ENCODE measurements around the gene IQCH.

IQCH gene

GRCh38 chr15:67537771-67538170, 283.2 kb downstream of the IQCH start:
- DNase-seq (ENCODE audit: low spot score): no peak

- DNase-seq (ENCODE audit: low spot score): peak; percentile 80
Observed at GRCh38 chr15:67542420-67543347, 288.1 kb downstream of the IQCH start, which contains the start of gene MAP2K5. TSS of gene MAP2K5 (plus strand) at chr15:67542703. CDS start at chr15:67543336, 633 bp downstream.

GRCh38 chr15:67543348-67543718, 288.7 kb downstream of the IQCH start:
- DNase-seq (ENCODE audit: low spot score): peak; percentile 52

- DNase-seq (ENCODE audit: low spot score): no peak
Observed at GRCh38 chr15:67544475-67544874, 289.9 kb downstream of the IQCH start.

GRCh38 chr15:67545864-67546263, 291.3 kb downstream of the IQCH start:
- DNase-seq (ENCODE audit: low spot score): no peak

- DNase-seq (ENCODE audit: low spot score): no peak
Observed at GRCh38 chr15:67547064-67547463, 292.5 kb downstream of the IQCH start.

- DNase-seq (ENCODE audit: low spot score): no peak
Observed at GRCh38 chr15:67547836-67548235, 293.2 kb downstream of the IQCH start.

- DNase-seq (ENCODE audit: low spot score): peak; percentile 65
Observed at GRCh38 chr15:67548236-67548852, 293.8 kb downstream of the IQCH start.

GRCh38 chr15:67548862-67549651, 294.5 kb downstream of the IQCH start:
- no peak for DNase-seq (ENCODE audit: low spot score)

GRCh38 chr15:67549736-67550135, 295.1 kb downstream of the IQCH start:
- DNase-seq (ENCODE audit: low spot score): no peak

- DNase-seq (ENCODE audit: low spot score): peak; percentile 45
Observed at GRCh38 chr15:67550522-67550921, 295.9 kb downstream of the IQCH start.

- DNase-seq (ENCODE audit: low spot score): no peak
Observed at GRCh38 chr15:67551207-67551743, 296.7 kb downstream of the IQCH start.

Data from RKO (cell line).